Fibroblast of skin of scalp (primary cell): ENCODE measurements around the gene MYLK4.
A peak's percentile ranks its signal among the peaks of the same experiment; 100 is the strongest.

Source experiments
- DNase-seq: peaks from one replicate; pipeline ENCODE4 v3.0.0-alpha.2; 2013

The MYLK4 gene

GRCh38 chr6:2624177-2624576 is 126.5 kb downstream of the MYLK4 start:
- DNase-seq: no peak

- no peak for DNase-seq
Measured at GRCh38 chr6:2623295-2623694, 127.4 kb downstream of the MYLK4 start.

GRCh38 chr6:2622671-2623070 is 128.1 kb downstream of the MYLK4 start:
- DNase-seq: no peak

GRCh38 chr6:2619651-2620050 is 131.1 kb downstream of the MYLK4 start:
- DNase-seq: no peak

- DNase-seq: no peak
Measured at GRCh38 chr6:2617729-2618128, 133.0 kb downstream of the MYLK4 start.

- peak; percentile 15 for DNase-seq
Measured at GRCh38 chr6:2616811-2617210, 133.9 kb downstream of the MYLK4 start.

GRCh38 chr6:2615251-2615650 is 135.5 kb downstream of the MYLK4 start:
- DNase-seq: no peak

- DNase-seq: no peak
Measured at GRCh38 chr6:2614846-2615245, 135.9 kb downstream of the MYLK4 start.

GRCh38 chr6:2614155-2614554 is 136.6 kb downstream of the MYLK4 start:
- no peak for DNase-seq
